Measurements from ENCODE around the gene CAVIN1. TPM values are rescaled to one million over a fixed set of nuclear protein-coding genes. Genes with fewer than 3 reads are reported as not detected.

Gene CAVIN1, protein sequence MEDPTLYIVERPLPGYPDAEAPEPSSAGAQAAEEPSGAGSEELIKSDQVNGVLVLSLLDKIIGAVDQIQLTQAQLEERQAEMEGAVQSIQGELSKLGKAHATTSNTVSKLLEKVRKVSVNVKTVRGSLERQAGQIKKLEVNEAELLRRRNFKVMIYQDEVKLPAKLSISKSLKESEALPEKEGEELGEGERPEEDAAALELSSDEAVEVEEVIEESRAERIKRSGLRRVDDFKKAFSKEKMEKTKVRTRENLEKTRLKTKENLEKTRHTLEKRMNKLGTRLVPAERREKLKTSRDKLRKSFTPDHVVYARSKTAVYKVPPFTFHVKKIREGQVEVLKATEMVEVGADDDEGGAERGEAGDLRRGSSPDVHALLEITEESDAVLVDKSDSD
- polyA plus RNA-seq, result 10 to 100 TPM; 40.0 to 60.4 TPM

GRCh38 chr17:42422958-42423712 is at the start of gene CAVIN1:
CAVIN1 (minus strand) TSS chr17:42423256; CDS start chr17:42423097, 159 bp downstream.
- Histone ChIP-seq H3K4me3 (ENCODE audit: low read depth in 1 of 2, low read length in 2 of 2) (peak within 1 kb of the TSS; percentile 68 to 75), H3K9me3 (ENCODE audit: control insufficient read depth in 2 of 2, insufficient read depth in 1 of 2, low read depth in 1 of 2, low read length in 1 of 2) (no peaks in the 10 kb centered on the region), H3K27me3 (ENCODE audit: control insufficient read depth in 1 of 2, insufficient read depth in 2 of 2, low read length in 2 of 2) (no peaks in the 10 kb centered on the region), H3K36me3 (ENCODE audit: control insufficient read depth in 2 of 2, insufficient read depth in 2 of 2, low read length in 1 of 2) (no peaks in the 10 kb centered on the region), H3K27ac (ENCODE audit: low read depth in 2 of 2, low read length in 1 of 2) (peak within 1 kb of the TSS; percentile 95 to 96), H3K4me1 (ENCODE audit: control insufficient read depth in 2 of 2, insufficient read depth in 2 of 2, low read length in 1 of 2) (peaks cover 2 to 6% of the 10 kb centered on the region in 2 donors)
- 2 to 3% methylated on average over 55 to 58 of the region's 58 CpGs for WGBS, 2 donors

- no peak overlapping the region for H3K4me3 ChIP-seq (ENCODE audit: low read depth in 1 of 2, low read length in 2 of 2)
- peaks cover 0 to 4% of the 10 kb centered on the region in 2 donors for H3K36me3 ChIP-seq (ENCODE audit: control insufficient read depth in 2 of 2, insufficient read depth in 2 of 2, low read length in 1 of 2)
- H3K27me3 ChIP-seq (ENCODE audit: control insufficient read depth in 1 of 2, insufficient read depth in 2 of 2, low read length in 2 of 2), result no peaks in the 10 kb centered on the region
- 51 to 67% methylated on average over 5 of the region's 5 CpGs for WGBS, 2 donors
- no peaks in the 10 kb centered on the region for H3K9me3 ChIP-seq (ENCODE audit: control insufficient read depth in 2 of 2, insufficient read depth in 1 of 2, low read depth in 1 of 2, low read length in 1 of 2)
- no peaks in the 10 kb centered on the region for H3K4me1 ChIP-seq (ENCODE audit: control insufficient read depth in 2 of 2, insufficient read depth in 2 of 2, low read length in 1 of 2)
- H3K27ac ChIP-seq (ENCODE audit: low read depth in 2 of 2, low read length in 1 of 2), result no peak overlapping the region
Observed at GRCh38 chr17:42467889-42468288, 44.8 kb upstream of the CAVIN1 start.

DNA sequence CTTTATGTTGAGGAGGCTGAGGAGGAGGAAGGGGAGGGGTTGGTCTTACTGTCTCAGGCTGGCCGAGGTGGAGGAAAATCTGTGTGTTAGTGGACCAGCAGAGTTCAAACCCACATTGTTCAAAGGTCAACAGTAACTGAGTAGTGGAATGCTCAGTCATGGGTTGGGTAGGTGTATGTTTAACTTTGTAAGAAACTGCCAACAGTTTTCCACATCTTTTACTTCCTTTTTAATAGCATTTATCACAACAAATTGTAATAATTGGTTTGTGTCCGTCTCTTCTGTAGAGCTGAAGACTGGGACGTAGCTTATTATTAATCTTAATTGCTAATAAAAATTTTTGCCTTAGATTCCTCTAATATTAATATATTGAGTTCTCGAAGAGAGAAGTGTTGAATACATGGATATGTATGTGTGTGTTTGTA is 40.9 kb upstream of the CAVIN1 start:
- Histone ChIP-seq H3K9me3 (ENCODE audit: control insufficient read depth in 2 of 2, insufficient read depth in 1 of 2, low read depth in 1 of 2, low read length in 1 of 2) (no peaks in the 10 kb centered on the region), H3K4me3 (ENCODE audit: low read depth in 1 of 2, low read length in 2 of 2) (no peak overlapping the region), H3K27me3 (ENCODE audit: control insufficient read depth in 1 of 2, insufficient read depth in 2 of 2, low read length in 2 of 2) (no peaks in the 10 kb centered on the region), H3K4me1 (ENCODE audit: control insufficient read depth in 2 of 2, insufficient read depth in 2 of 2, low read length in 1 of 2) (peaks cover 0 to 2% of the 10 kb centered on the region in 2 donors), H3K27ac (ENCODE audit: low read depth in 2 of 2, low read length in 1 of 2) (no peak overlapping the region), H3K36me3 (ENCODE audit: control insufficient read depth in 2 of 2, insufficient read depth in 2 of 2, low read length in 1 of 2) (no peaks in the 10 kb centered on the region)
- 68 to 79% methylated on average over 4 of the region's 4 CpGs for WGBS, 2 donors

- Histone ChIP-seq H3K36me3 (ENCODE audit: control insufficient read depth in 2 of 2, insufficient read depth in 2 of 2, low read length in 1 of 2) (no peaks in the 10 kb centered on the region), H3K9me3 (ENCODE audit: control insufficient read depth in 2 of 2, insufficient read depth in 1 of 2, low read depth in 1 of 2, low read length in 1 of 2) (no peaks in the 10 kb centered on the region), H3K27ac (ENCODE audit: low read depth in 2 of 2, low read length in 1 of 2) (peak overlapping the region in 1 of 2 donors; percentile 97), H3K27me3 (ENCODE audit: control insufficient read depth in 1 of 2, insufficient read depth in 2 of 2, low read length in 2 of 2) (no peaks in the 10 kb centered on the region), H3K4me1 (ENCODE audit: control insufficient read depth in 2 of 2, insufficient read depth in 2 of 2, low read length in 1 of 2) (peaks cover 0 to 2% of the 10 kb centered on the region in 2 donors), H3K4me3 (ENCODE audit: low read depth in 1 of 2, low read length in 2 of 2) (peak overlapping the region in 1 of 2 donors; percentile 62)
- WGBS, 2 donors, result 60 to 76% methylated on average over 1 of the region's 1 CpG
Observed at GRCh38 chr17:42460371-42460770, 37.3 kb upstream of the CAVIN1 start.

- H3K9me3 ChIP-seq (ENCODE audit: control insufficient read depth in 2 of 2, insufficient read depth in 1 of 2, low read depth in 1 of 2, low read length in 1 of 2), result no peaks in the 10 kb centered on the region
- peak overlapping the region; percentile 78 to 97 for H3K27ac ChIP-seq (ENCODE audit: low read depth in 2 of 2, low read length in 1 of 2)
- peaks cover 0 to 2% of the 10 kb centered on the region in 2 donors for H3K4me1 ChIP-seq (ENCODE audit: control insufficient read depth in 2 of 2, insufficient read depth in 2 of 2, low read length in 1 of 2)
- 5 to 11% methylated on average over 6 of the region's 6 CpGs for WGBS, 2 donors
- H3K27me3 ChIP-seq (ENCODE audit: control insufficient read depth in 1 of 2, insufficient read depth in 2 of 2, low read length in 2 of 2), result no peaks in the 10 kb centered on the region
- no peaks in the 10 kb centered on the region for H3K36me3 ChIP-seq (ENCODE audit: control insufficient read depth in 2 of 2, insufficient read depth in 2 of 2, low read length in 1 of 2)
- peak overlapping the region; percentile 55 to 62 for H3K4me3 ChIP-seq (ENCODE audit: low read depth in 1 of 2, low read length in 2 of 2)
Observed at GRCh38 chr17:42459801-42460281, 36.8 kb upstream of the CAVIN1 start.

GRCh38 chr17:42459256-42459800 is 36.3 kb upstream of the CAVIN1 start:
- WGBS, 2 donors, result 4 to 6% methylated on average over 11 of the region's 11 CpGs
- H3K9me3 ChIP-seq (ENCODE audit: control insufficient read depth in 2 of 2, insufficient read depth in 1 of 2, low read depth in 1 of 2, low read length in 1 of 2), result no peaks in the 10 kb centered on the region
- peaks cover 0 to 2% of the 10 kb centered on the region in 2 donors for H3K4me1 ChIP-seq (ENCODE audit: control insufficient read depth in 2 of 2, insufficient read depth in 2 of 2, low read length in 1 of 2)
- H3K4me3 ChIP-seq (ENCODE audit: low read depth in 1 of 2, low read length in 2 of 2), result peak overlapping the region; percentile 55 to 62
- H3K27ac ChIP-seq (ENCODE audit: low read depth in 2 of 2, low read length in 1 of 2), result peak overlapping the region; percentile 97
- no peaks in the 10 kb centered on the region for H3K27me3 ChIP-seq (ENCODE audit: control insufficient read depth in 1 of 2, insufficient read depth in 2 of 2, low read length in 2 of 2)
- no peaks in the 10 kb centered on the region for H3K36me3 ChIP-seq (ENCODE audit: control insufficient read depth in 2 of 2, insufficient read depth in 2 of 2, low read length in 1 of 2)

DNA sequence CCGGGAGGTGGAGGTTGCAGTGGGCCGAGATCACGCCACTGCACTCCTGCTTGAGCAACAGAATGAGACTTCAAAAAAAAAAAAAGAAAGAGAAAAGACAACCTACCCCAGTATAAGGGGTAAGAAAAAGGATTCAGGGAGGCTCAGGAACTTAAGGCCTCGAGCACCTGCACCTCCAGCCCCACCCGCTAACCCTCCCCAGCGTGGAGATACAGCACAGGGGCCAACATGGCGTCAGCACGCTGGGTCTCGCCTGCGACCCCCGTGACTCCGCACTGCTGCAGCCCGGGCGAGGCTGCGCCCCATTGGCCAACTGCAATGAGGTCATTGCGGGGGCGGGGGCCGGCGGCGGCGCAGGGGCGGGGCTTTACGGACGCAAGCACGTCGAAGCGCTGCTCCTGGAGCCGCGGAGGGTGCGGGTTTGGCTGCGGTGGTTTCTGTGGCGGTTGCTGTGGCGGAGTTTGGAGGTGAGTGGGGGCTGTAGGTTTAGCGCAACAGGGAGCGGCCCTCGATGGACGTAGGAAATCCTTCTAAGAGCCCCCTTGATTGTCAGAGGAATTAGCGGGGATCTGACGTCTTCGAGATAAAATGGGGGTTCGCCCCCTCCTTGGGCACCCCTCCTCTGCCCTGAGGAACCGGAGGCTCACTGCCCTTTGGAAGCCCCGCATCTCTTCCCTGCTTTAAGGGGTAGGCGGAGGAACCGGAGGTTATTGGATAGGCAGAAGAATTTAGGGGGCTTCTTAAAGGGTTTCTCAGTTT is 35.6 kb upstream of the CAVIN1 start, which contains the start of gene ATP6V0A1:
TSS of gene ATP6V0A1 (plus strand) at position 382 of the 759 bp plus-strand sequence. CDS start 2,017 bp downstream, outside the sequence.
- no peaks in the 10 kb centered on the region for H3K36me3 ChIP-seq (ENCODE audit: control insufficient read depth in 2 of 2, insufficient read depth in 2 of 2, low read length in 1 of 2)
- H3K4me1 ChIP-seq (ENCODE audit: control insufficient read depth in 2 of 2, insufficient read depth in 2 of 2, low read length in 1 of 2), result peaks cover 0 to 2% of the 10 kb centered on the region in 2 donors
- peak within 1 kb of the TSS; percentile 97 for H3K27ac ChIP-seq (ENCODE audit: low read depth in 2 of 2, low read length in 1 of 2)
- H3K4me3 ChIP-seq (ENCODE audit: low read depth in 1 of 2, low read length in 2 of 2), result peak within 1 kb of the TSS; percentile 55 to 62
- no peaks in the 10 kb centered on the region for H3K9me3 ChIP-seq (ENCODE audit: control insufficient read depth in 2 of 2, insufficient read depth in 1 of 2, low read depth in 1 of 2, low read length in 1 of 2)
- WGBS, 2 donors, result 1 to 2% methylated on average over 45 of the region's 45 CpGs
- H3K27me3 ChIP-seq (ENCODE audit: control insufficient read depth in 1 of 2, insufficient read depth in 2 of 2, low read length in 2 of 2), result no peaks in the 10 kb centered on the region

DNA sequence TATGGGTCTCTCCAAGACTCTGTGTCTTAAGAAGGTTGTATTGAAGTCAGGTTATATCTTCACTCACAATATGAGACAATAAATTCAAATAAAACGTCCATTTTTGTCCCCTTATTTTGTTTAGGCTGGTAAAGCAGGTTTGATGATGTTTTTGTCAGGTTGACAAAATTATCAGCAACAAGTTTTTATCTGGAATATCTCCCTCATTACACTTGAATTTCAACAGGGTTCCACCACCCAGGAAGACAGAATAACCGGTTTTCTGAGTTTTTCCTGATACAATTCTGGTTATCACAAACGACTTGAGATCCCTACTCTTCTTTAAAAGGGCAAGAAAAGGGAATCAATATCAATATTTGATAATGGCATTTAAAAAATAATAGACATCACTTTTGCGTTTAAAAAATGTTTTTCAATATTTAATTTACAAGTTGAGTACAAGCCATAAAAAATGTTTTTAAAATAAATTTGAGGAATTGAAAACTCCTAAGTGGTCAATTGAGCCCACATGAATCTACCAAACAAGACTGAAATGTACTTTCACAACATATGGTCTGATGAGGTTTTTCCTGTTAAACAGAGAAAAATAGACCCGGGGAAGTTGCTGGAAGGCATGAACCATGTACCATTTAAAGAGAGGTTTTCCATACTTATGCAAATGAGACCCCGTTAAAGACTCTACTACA is 34.2 kb upstream of the CAVIN1 start:
- 23 to 27% methylated on average over 6 of the region's 6 CpGs for WGBS, 2 donors

More for the DNA sequence above, 34.2 kb upstream of the CAVIN1 start:
- Histone ChIP-seq H3K4me3 (ENCODE audit: low read depth in 1 of 2, low read length in 2 of 2) (no peak overlapping the region), H3K27ac (ENCODE audit: low read depth in 2 of 2, low read length in 1 of 2) (peak overlapping the region in 1 of 2 donors; percentile 55), H3K9me3 (ENCODE audit: control insufficient read depth in 2 of 2, insufficient read depth in 1 of 2, low read depth in 1 of 2, low read length in 1 of 2) (no peaks in the 10 kb centered on the region), H3K36me3 (ENCODE audit: control insufficient read depth in 2 of 2, insufficient read depth in 2 of 2, low read length in 1 of 2) (no peaks in the 10 kb centered on the region), H3K27me3 (ENCODE audit: control insufficient read depth in 1 of 2, insufficient read depth in 2 of 2, low read length in 2 of 2) (no peaks in the 10 kb centered on the region), H3K4me1 (ENCODE audit: control insufficient read depth in 2 of 2, insufficient read depth in 2 of 2, low read length in 1 of 2) (peaks cover 0 to 2% of the 10 kb centered on the region in 2 donors)
